Fibroblast of lung (primary cell): ENCODE results near the gene LRRC8A.

ENCODE experiments used
- CTCF ChIP-seq, 2 donors: IDR thresholded peaks in 1 of 2; conservative IDR thresholded peaks in 1 of 2; 1 replicate in 1 of 2; 2 replicates in 1 of 2; pipeline ENCODE4 v1.5.1; 2011 to 2012; ENCODE audit warnings: low read length in 2 of 2, control low read depth in 1 of 2, inconsistent platforms in 1 of 2, low read depth in 1 of 2, mild to moderate bottlenecking in 1 of 2
- EZH2 ChIP-seq: IDR thresholded peaks from 2 replicates; pipeline ENCODE4 v1.5.1; 2012; ENCODE audit warnings: low read length, control low read depth, mild to moderate bottlenecking; ENCODE audit errors: missing control alignments

DNA sequence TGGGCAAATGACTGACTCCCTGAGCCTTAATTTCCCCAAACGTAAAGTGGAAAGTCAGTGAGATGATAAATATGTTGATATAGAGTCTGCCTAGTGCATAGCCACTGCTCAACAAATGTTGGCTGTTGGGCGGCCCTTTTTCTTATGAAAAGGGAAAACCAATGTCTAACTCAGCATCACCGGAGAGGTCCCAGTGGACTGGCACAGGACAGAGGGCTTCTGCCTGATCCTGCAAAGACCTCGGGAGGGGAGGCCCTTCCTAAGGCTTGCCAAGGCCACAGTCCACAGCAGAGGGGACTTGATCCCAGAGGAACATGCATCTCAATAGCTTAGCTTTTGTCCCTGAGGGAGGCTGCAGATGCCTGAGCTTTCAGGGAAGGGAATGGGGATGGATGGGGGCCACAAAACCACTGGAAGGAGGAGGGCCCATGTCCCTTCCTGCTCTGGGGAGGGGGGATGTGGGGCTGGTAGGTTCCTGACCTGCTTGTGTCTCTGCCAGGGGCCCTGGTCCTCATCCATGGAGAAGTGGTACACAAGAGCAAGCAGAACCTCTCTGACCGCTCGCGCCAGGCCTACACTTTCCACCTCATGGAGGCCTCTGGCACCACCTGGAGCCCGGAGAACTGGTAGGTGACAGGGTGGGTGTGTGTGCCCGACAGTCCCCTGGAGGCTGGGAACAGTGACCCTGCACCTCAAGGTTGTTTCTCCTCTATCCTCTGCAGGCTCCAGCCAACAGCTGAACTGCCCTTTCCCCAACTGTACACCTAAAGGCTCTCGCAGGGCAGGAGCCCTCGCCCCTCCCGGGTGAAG, 59.2 kb downstream of the LRRC8A start:
- TF ChIP-seq CTCF (conservative IDR thresholded peaks at IDR 0.05 in 1 of 2, IDR thresholded peaks at IDR 0.05 in 1 of 2; ENCODE audit: low read depth in 1 of 2, low read length in 2 of 2) (no peak), EZH2 (no peak)
